RPMI7951 (cell line): ENCODE measurements around the gene MYOD1. TPM values are rescaled to one million over a fixed set of nuclear protein-coding genes. Genes with fewer than 3 reads are reported as not detected.
A peak's percentile ranks its signal among the peaks of the same experiment; 100 is the strongest.

Source experiments
- DNase-seq: peaks from one replicate; pipeline ENCODE4 v3.0.0-alpha.2; 2012; ENCODE audit warnings: low read depth
- total RNA-seq: library from RNA; depleted of rRNA; stranded (reverse); fragments of >200 nt; shearing (Covaris generic); gene quantifications from 2 replicates; pipeline ENCODE4 v1.2.3, GENCODE V29; 2014

The MYOD1 gene
- total RNA-seq, 1 experiment from 2014 or later = 0.72 TPM

DNA sequence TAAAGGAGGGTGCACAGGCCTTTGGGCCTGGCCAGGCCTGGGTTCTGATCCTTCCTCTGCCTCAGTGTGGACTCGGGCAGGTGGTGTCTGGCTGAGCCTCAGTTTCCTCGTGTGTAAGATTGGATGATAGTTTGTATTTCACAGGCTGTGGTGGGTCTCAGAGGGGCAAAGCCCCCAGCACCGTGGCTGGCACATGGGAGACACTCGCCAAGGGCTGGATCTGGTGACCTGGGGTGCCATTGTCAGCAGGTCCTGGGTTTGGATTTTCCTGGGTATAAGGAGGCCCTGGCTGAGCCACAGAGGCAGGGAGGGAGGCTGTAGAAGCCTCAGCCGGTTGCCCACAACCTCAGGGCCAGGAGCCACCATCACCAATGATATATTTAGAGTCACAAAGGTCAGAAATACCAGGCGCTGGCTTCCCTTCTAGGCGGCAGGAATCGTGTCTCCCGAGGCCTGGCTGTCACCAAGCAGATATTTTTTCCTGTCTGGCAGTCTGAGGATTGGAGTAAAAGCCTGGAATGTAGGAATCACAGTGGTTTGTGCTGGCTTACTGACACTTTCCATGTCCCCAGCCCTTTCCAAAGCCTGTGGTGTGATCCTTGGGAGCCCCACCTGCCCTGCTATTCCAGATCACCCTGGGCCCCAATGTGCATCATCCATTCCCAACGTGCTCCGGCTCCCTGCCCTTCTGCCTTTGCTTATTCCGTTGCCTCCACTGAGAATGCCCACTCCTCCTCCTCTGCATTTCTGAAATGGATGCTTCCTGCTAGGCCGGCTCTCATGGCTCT lies 30.8 kb downstream of the MYOD1 start:
- DNase-seq = no peak

- DNase-seq = no peak
These were observed 31.4 kb downstream of the MYOD1 start for GRCh38 chr11:17750801-17751165.

GRCh38 chr11:17751558-17751957 lies 32.2 kb downstream of the MYOD1 start:
- DNase-seq = no peak

DNA sequence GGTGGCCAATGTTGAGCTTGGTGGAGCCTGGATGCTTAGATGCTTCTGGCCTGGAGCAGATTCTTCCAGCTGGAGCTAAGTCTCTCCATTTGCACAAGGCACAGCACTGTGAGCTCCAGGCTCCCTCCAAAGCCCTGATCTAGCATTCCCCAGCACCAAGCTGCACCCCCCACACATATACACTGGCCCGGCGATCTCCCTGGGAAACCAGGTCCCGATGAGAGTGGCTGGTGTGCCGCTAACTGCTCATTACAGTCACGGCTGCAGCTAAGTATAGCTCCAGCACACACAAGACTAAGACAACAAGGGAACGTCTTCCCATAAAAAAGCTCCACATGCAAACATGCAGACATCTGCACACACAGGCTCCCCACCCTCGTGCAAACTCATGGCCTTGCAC lies 32.8 kb downstream of the MYOD1 start:
- DNase-seq = no peak

- no peak for DNase-seq
These were observed 33.8 kb downstream of the MYOD1 start for GRCh38 chr11:17753153-17753552.

- no peak for DNase-seq
These were observed 34.3 kb downstream of the MYOD1 start for GRCh38 chr11:17753641-17754040.

- no peak for DNase-seq
These were observed 36.5 kb downstream of the MYOD1 start for GRCh38 chr11:17755891-17756290.

- DNase-seq = peak; percentile 17
These were observed 41.0 kb downstream of the MYOD1 start for GRCh38 chr11:17760102-17761029.

DNA sequence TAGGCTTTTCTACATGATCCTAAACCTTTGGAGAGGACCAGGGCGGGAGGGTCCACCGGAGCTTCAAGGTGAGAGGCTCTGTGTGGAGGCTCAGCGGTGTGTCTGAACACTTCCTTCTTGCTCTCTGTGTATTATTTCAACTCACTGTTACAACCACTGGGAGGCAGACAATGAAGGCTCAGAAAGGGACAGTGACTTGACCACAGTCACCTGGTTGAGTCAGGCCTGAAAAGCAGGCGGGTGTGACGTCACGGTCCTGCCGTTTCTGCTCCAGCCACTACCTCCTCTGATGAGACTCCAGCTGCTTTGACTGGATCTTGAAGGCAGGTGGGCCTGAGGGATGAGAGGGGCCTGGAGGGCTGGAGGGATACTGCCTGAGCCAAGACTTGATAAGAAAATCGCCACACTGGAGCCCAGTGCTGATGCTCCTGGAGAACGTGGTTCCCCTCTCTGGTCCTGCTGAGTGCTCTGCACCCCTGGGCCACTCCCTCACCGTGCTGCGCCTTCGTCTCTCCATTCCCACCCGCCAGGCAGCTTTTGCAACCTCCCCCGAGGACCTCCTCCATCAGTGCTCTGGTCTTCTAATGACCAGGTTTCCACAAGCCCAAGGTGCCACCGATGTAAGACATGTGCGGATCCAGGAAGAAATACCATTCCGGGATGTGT lies 43.1 kb downstream of the MYOD1 start:
- no peak for DNase-seq

- no peak for DNase-seq
These were observed 43.9 kb downstream of the MYOD1 start for GRCh38 chr11:17763244-17763643.

- no peak for DNase-seq
These were observed 44.3 kb downstream of the MYOD1 start for GRCh38 chr11:17763703-17764102.

- DNase-seq = no peak
These were observed 45.3 kb downstream of the MYOD1 start for GRCh38 chr11:17764446-17765218.

DNA sequence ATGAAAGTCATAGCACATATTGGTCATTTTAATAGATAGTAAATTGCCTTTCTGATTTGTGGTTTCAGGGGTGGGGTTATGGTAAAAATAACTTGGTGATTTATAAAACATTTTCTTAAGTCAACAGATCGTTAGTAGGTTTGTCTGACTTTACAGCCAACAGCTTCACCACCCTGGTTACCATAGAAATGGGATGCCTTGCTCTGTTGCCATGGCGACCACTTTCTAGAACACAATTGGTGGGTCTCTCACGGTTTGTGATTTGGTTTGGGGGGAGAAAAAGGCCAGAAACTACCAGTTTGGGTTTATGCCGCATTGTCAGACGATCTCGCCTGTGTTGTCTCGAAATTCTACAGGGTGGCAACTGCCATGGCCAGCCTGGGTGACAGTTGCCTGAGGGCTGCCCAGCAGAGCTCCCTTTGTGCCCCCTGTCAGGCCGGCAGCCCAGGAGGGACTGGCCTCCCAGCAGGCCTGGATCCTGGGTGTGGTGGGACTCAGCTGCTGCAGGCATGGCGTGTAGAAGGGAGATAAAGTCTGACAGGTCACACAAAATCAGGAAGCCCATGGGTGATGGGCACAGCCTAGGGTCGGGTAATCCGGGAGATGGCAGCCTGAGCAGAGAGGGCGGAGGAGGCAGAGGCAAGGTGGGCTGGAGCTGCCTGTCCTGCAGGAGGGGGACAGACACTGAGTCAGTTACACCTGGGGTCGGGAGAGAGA lies 46.1 kb downstream of the MYOD1 start:
- DNase-seq = no peak

DNA sequence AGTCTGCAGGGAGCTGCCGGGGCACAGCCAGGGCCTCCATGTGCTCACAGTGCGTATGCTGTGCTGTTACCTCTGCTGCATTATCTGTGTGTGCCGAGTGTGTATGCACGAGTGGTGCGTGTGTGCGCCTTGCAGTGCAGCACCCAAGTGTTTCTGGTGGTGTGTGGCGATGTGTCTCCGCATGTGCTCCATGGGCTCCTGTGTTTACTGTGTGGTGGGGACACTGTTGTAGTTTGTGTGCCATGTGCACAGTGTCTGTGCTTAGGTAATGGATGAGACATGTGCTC lies 46.6 kb downstream of the MYOD1 start:
- no peak for DNase-seq

DNA sequence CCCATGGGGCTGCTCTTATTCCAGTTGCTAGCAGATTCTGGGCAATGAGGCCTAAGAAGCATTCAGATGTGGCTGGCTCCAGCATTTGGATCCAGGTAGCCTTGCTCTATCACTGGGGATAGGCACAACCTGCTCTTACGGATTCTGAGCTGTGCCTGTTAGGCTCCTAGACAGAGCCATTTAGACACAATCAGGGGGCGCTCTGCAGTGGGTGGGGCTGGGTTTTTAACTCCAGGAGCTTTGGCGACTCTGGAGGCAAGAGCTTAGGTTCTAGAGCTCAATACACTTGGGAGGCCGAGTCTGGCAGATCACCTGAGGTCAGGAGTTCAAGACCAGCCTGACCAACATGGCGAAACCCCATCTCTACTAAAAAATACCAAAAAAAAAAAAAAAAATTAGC lies 47.2 kb downstream of the MYOD1 start:
- DNase-seq = no peak

GRCh38 chr11:17767301-17767885 lies 48.0 kb downstream of the MYOD1 start:
- DNase-seq = no peak

- DNase-seq = no peak
These were observed 48.5 kb downstream of the MYOD1 start for GRCh38 chr11:17767914-17768313.

DNA sequence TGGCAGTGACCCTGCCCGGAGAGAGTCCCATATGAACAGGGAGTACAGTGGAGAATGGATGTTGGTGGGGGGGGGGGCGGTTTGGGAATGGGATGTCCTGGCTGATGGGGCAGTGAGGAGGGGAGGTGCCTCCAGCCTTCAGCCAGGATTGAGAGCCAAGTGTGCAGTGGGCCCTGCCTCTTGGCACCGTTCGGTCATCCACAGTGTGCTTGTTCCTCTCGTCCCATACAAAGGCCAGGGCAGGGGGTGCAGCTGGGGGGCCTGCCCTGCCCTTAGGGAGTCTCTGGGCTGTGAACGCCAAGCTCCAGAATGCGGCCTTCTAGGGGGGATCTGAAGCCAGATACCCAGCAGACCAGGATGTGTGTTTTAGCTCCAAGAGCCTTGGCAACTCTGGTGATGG lies 49.2 kb downstream of the MYOD1 start:
- DNase-seq = no peak

DNA sequence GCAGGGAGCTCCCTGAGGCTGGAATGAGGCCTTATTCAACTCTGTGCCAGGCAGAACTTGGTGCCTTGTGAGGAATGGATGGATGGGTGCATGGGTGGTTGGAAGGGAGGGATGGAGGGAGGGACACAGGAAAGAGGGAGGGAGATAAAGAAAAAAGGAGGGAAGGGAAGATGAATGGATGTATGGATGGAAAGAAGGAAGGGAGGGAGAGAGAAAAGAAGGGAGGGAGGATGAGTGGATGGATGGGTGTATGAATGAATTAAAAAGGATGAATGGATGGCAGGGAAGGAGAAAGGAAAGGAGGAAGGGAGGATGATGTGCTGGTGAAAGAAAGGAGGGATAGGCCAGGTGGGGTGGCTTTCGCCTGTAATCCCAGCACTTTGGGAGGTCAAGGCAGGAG lies 49.8 kb downstream of the MYOD1 start:
- no peak for DNase-seq

GRCh38 chr11:17770048-17770652 lies 50.8 kb downstream of the MYOD1 start:
- no peak for DNase-seq
